ENCODE results near the gene SERF2. TPM values are rescaled to one million over a fixed set of nuclear protein-coding genes. Genes with fewer than 3 reads are reported as not detected.
"Not testable (repeated sequence)": the region's sequence is repeated elsewhere in the genome, so short reads cannot be mapped to it uniquely, and the experiment has no call there.

SERF2 gene
- polyA plus RNA-seq (ENCODE audit: low read depth in 6 of 6) = 1,000 to 10,000 TPM; 1,669 to 2,243 (median 1,811) TPM

- Mint-ChIP-seq H3K27me3 (no peaks in the 10 kb centered on the region), H3K27ac (peak within 1 kb of the TSS; percentile 99), H3K36me3 (peaks cover 6 to 28% of the 10 kb centered on the region in 2 donors), H3K4me3 (peak within 1 kb of the TSS; percentile 96 to 100 (median 98)), H3K4me1 (peaks cover 46 to 84% (median 70%) of the 10 kb centered on the region in 3 donors), H3K9me3 (no peaks in the 10 kb centered on the region)
- DNase-seq (peak; percentile 99), ATAC-seq (ENCODE audit: low read depth in 2 of 2) (peak; percentile 81 to 84)
Measured at GRCh38 chr15:43791993-43792760, at the start of gene SERF2. Gene SERF2, plus strand, starts transcription at chr15:43792320. Its CDS starts 57 bp downstream, at chr15:43792377.

DNA sequence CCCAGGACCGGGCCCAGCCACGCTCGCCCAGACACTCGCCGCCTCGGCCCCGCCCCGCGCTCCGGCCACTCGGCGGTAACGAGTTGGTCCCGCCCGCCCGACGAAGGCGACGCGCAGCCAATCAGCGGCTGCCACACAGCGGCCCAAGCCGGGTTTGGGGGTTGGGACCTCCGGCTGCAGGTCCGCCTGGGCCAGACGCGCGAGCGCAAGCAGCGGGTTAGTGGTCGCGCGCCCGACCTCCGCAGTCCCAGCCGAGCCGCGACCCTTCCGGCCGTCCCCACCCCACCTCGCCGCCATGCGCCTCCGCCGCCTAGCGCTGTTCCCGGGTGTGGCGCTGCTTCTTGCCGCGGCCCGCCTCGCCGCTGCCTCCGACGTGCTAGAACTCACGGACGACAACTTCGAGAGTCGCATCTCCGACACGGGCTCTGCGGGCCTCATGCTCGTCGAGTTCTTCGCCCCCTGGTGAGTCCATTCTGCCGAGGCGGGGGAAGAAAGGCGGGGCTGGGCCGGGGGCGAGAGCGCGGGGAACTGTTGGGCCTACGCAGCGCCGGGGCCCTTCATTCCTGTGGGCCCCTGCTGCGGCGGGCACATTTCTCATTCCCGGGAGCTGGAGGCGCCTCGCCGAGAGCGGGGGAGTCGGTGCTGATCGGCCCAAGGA, 45.7 kb upstream of the SERF2 start, which contains the start of gene PDIA3:
TSS of gene PDIA3 (plus strand) at position 194 of the 658 bp plus-strand sequence. CDS start at position 296, 102 bp downstream.
- H3K27ac Mint-ChIP-seq = peak within 1 kb of the TSS; percentile 96 to 99 (median 98)
- H3K9me3 Mint-ChIP-seq, H3K36me3 Mint-ChIP-seq, H3K27me3 Mint-ChIP-seq: not testable (repeated sequence)
- ATAC-seq (ENCODE audit: low read depth in 2 of 2) = peak; percentile 73 to 75
- peak; percentile 89 for DNase-seq
- H3K4me3 Mint-ChIP-seq = peak within 1 kb of the TSS; percentile 91 to 99 (median 96)
- peaks cover 29 to 66% (median 33%) of the 10 kb centered on the region in 3 donors for H3K4me1 Mint-ChIP-seq

GRCh38 chr15:43746903-43747309, 45.2 kb upstream of the SERF2 start:
- DNase-seq = peak; percentile 41
- not testable (repeated sequence) for H3K36me3 Mint-ChIP-seq, H3K27me3 Mint-ChIP-seq, H3K9me3 Mint-ChIP-seq
- H3K4me1 Mint-ChIP-seq = peaks cover 33 to 72% (median 36%) of the 10 kb centered on the region in 3 donors
- peak; percentile 19 to 20 for ATAC-seq (ENCODE audit: low read depth in 2 of 2)
- H3K27ac Mint-ChIP-seq = peak overlapping the region; percentile 96 to 99 (median 98)
- peak overlapping the region; percentile 91 to 99 (median 96) for H3K4me3 Mint-ChIP-seq

DNA sequence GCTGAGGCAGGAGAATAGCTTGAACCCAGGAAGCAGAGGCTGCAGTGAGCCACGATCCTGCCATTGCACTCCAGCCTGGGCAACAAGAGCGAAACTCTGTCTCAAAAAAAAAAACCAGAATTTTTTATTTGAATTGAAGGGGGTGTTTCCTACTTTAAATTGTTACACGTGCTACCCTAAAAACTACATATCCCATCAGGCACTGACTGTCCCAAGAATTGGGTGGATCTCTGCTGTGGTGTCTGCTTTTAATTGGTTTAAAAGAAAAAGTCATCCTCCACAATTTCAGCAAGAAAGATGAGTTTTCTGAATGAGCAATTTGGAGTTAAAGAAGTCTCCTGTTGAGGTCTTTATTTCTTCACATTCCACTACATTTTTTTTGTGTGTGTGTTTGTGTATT, 43.7 kb upstream of the SERF2 start:
- H3K27me3 Mint-ChIP-seq = no peaks in the 10 kb centered on the region
- H3K4me1 Mint-ChIP-seq = peaks cover 36 to 83% (median 40%) of the 10 kb centered on the region in 3 donors
- ATAC-seq (ENCODE audit: low read depth in 2 of 2) = no peak
- H3K4me3 Mint-ChIP-seq = peak overlapping the region in 7 of 8 donors; percentile 74 to 99 (median 94)
- peak overlapping the region in 4 of 6 donors; percentile 68 to 96 (median 81) for H3K27ac Mint-ChIP-seq
- no peak for DNase-seq
- no peaks in the 10 kb centered on the region for H3K9me3 Mint-ChIP-seq
- H3K36me3 Mint-ChIP-seq = peaks cover 9 to 10% of the 10 kb centered on the region in 2 donors

GRCh38 chr15:43749690-43750345, 42.3 kb upstream of the SERF2 start:
- peaks cover 33 to 79% (median 33%) of the 10 kb centered on the region in 3 donors for H3K4me1 Mint-ChIP-seq
- H3K36me3 Mint-ChIP-seq = peaks cover 9 to 10% of the 10 kb centered on the region in 2 donors
- ATAC-seq (ENCODE audit: low read depth in 2 of 2) (peak; percentile 53 to 59), DNase-seq (peak; percentile 81)
- H3K4me3 Mint-ChIP-seq = peak overlapping the region; percentile 54 to 93 (median 84)
- peak overlapping the region; percentile 36 to 99 (median 94) for H3K27ac Mint-ChIP-seq
- no peaks in the 10 kb centered on the region for H3K27me3 Mint-ChIP-seq
- H3K9me3 Mint-ChIP-seq = no peaks in the 10 kb centered on the region

DNA sequence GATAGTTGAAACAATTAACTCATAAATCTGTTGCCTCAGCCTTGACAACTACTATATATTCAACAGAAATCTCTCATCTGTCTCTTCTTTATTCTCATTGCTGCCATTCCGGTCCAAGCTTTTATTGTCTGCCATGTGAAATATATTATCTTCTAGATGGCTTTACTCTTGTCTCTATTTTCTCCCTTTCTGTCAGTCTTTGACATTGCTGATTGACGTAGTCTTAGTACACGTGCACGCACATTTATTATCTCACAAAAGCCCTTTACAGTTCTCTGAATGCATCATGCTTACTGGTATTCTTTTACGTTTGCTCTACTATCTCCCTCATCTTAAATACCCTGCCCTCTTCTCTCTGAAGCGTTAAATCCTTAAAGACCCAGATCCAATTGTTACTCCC, 40.2 kb upstream of the SERF2 start:
- DNase-seq = no peak
- Mint-ChIP-seq H3K27ac (peak overlapping the region in 5 of 6 donors; percentile 33 to 90 (median 61)), H3K27me3 (no peaks in the 10 kb centered on the region), H3K36me3 (peaks cover 4 to 8% of the 10 kb centered on the region in 2 donors), H3K4me1 (peaks cover 27 to 80% (median 40%) of the 10 kb centered on the region in 3 donors), H3K9me3 (no peaks in the 10 kb centered on the region), H3K4me3 (peak overlapping the region in 2 of 8 donors; percentile 3 to 79)
- ATAC-seq (ENCODE audit: low read depth in 2 of 2) = no peak

DNA sequence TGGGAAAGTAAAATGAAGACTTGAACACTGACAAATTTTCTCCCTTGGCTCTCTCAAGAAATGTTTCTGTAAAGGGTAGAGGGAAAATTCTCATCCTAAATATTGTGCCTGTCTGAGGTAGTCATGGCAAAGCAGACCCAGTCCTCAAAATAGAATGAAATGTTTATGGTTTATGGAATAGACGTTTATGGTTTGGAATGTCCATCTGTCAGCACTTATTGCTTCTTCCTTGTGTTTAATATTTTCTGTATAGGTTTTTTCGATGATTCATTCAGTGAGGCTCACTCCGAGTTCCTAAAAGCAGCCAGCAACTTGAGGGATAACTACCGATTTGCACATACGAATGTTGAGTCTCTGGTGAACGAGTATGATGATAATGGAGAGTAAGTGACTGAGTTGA, 29.3 kb upstream of the SERF2 start:
- no peaks in the 10 kb centered on the region for H3K27me3 Mint-ChIP-seq
- peak overlapping the region in 3 of 6 donors; percentile 24 to 43 (median 29) for H3K27ac Mint-ChIP-seq
- DNase-seq = no peak
- H3K9me3 Mint-ChIP-seq = no peaks in the 10 kb centered on the region
- H3K4me3 Mint-ChIP-seq = no peak overlapping the region
- no peak for ATAC-seq (ENCODE audit: low read depth in 2 of 2)
- H3K4me1 Mint-ChIP-seq = peaks cover 0 to 5% (median 4%) of the 10 kb centered on the region in 3 donors
- peaks cover 13 to 16% of the 10 kb centered on the region in 2 donors for H3K36me3 Mint-ChIP-seq

DNA sequence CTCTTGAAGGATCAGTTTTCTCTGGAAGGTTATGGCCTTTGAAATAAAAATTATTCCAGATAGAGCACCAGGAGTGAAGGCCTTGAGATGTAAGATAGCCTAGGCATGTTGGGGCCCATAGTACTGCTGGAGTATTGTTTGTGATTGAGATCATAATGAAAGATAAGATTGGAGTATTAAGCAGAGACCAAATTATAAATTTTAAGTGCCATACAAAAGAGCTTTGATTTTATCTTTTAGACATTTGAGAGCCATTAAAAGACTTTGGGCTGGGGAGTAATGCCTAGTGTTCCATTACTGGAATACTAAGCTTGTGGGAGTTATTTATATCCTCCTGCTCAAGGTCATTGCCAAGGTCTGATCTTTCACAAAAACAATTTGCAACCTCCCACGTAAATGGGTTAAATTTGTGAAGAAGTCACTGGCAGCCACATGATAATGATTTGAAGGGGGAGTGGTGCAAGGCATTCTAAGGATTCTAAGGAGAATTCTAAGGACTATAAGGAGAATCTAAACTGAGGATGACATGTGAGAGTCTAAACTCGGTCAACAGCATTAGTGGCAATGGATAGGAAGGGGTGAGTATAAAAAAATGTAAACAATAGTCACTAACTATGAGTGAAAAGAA, 28.2 kb upstream of the SERF2 start:
- H3K4me3 Mint-ChIP-seq = no peak overlapping the region
- no peaks in the 10 kb centered on the region for H3K27me3 Mint-ChIP-seq
- H3K9me3 Mint-ChIP-seq = no peaks in the 10 kb centered on the region
- H3K36me3 Mint-ChIP-seq = peaks cover 13 to 18% of the 10 kb centered on the region in 2 donors
- H3K27ac Mint-ChIP-seq = peak overlapping the region in 2 of 6 donors; percentile 16 to 29
- peaks cover 0 to 5% (median 4%) of the 10 kb centered on the region in 3 donors for H3K4me1 Mint-ChIP-seq
- ATAC-seq (ENCODE audit: low read depth in 2 of 2) (no peak), DNase-seq (no peak)

DNA sequence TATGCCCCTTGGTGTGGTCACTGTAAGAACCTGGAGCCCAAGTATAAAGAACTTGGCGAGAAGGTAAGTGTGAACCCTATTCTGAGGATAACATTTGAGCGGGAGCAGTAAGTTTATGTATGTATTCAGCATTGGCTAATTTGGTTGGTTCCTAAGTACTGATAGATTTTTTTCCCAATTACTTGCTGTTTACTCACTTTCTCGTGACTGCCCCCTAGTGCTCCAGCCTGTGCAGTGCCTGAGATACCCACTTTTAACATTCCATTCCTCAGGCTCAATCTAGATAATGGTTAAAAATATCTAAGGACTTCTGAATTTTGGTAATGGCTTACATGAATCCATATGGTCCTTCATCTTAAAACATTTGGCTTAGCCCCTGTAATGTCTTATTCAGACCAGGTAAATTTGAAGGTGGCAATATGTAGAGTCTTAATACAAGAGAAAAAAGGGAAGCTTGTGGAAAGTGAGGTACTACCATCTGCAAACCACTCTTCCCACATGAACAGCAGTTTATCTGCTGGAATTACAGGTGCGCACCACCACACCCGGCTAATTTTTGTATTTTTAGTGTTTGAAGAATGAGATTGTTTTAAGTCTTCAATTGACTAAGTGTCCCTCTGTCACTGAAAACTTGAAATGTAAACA, 22.4 kb upstream of the SERF2 start:
- Mint-ChIP-seq H3K27me3 (no peaks in the 10 kb centered on the region), H3K27ac (peak overlapping the region in 4 of 6 donors; percentile 35 to 72 (median 50)), H3K36me3 (peaks cover 0 to 7% of the 10 kb centered on the region in 2 donors), H3K4me3 (no peak overlapping the region), H3K9me3 (no peaks in the 10 kb centered on the region), H3K4me1 (peaks cover 0 to 27% (median 12%) of the 10 kb centered on the region in 3 donors)
- DNase-seq (peak; percentile 55), ATAC-seq (ENCODE audit: low read depth in 2 of 2) (peak; percentile 71 to 83)

- Mint-ChIP-seq H3K9me3 (no peaks in the 10 kb centered on the region), H3K27me3 (no peaks in the 10 kb centered on the region), H3K27ac (peak overlapping the region in 2 of 6 donors; percentile 9 to 27), H3K4me3 (no peak overlapping the region), H3K36me3 (peaks cover 0 to 7% of the 10 kb centered on the region in 2 donors), H3K4me1 (peaks cover 13 to 43% (median 30%) of the 10 kb centered on the region in 3 donors)
- DNase-seq (no peak), ATAC-seq (ENCODE audit: low read depth in 2 of 2) (no peak)
Measured at GRCh38 chr15:43771816-43772215, 20.3 kb upstream of the SERF2 start.

DNA sequence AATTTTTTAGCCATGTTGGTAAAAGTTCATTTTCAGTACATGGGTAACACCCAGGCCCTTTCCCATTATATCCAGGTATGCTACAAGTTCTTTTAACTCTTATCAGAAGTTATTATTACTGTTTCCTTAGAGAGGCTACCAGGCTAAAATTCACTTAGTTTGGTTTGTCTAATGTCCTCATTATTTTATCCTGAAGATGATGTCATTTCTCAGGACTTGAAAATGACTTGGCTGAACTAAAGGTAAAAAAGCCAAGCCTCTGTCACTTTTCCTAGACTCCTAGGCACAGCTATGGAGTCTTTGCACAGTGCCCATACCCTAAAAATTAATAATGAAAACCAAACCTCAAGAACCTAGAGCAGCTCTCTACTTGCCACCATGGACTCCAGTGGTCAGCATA, 19.5 kb upstream of the SERF2 start:
- no peaks in the 10 kb centered on the region for H3K27me3 Mint-ChIP-seq
- no peak overlapping the region for H3K27ac Mint-ChIP-seq
- ATAC-seq (ENCODE audit: low read depth in 2 of 2) = no peak
- no peak overlapping the region for H3K4me3 Mint-ChIP-seq
- DNase-seq = no peak
- no peaks in the 10 kb centered on the region for H3K9me3 Mint-ChIP-seq
- H3K4me1 Mint-ChIP-seq = peaks cover 19 to 50% (median 36%) of the 10 kb centered on the region in 3 donors
- H3K36me3 Mint-ChIP-seq = peaks cover 0 to 7% of the 10 kb centered on the region in 2 donors

DNA sequence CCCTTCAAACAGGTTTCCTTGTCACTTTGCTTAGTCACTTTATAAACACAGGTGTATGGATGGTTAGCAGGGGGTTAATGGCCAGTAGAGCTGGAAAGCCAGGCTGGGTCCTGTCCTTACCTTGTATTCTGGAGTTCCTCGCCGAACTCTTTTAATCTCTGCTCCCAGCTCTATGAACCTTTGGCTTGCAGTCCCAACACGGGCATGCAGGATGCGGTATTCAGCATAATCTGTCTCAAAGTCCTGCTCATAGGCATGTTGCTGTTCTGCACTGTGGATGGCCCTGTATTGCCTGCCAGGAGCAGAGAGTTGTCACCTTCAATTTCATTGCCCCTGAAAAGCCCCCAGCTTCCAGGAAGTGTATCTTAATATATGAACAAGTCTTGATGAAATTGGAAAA, 18.1 kb upstream of the SERF2 start:
- no peaks in the 10 kb centered on the region for H3K9me3 Mint-ChIP-seq
- peaks cover 0 to 4% of the 10 kb centered on the region in 2 donors for H3K36me3 Mint-ChIP-seq
- ATAC-seq (ENCODE audit: low read depth in 2 of 2) (no peak), DNase-seq (no peak)
- H3K27ac Mint-ChIP-seq = peak overlapping the region in 3 of 6 donors; percentile 20 to 83 (median 75)
- H3K4me1 Mint-ChIP-seq = peaks cover 23 to 60% (median 40%) of the 10 kb centered on the region in 3 donors
- no peaks in the 10 kb centered on the region for H3K27me3 Mint-ChIP-seq
- peak overlapping the region in 3 of 8 donors; percentile 2 to 91 (median 20) for H3K4me3 Mint-ChIP-seq

Data from naive B cell (primary cell).